GM18868 (cell line): ENCODE measurements around the gene KLF14.
"Not testable (repeated sequence)": the region's sequence is repeated elsewhere in the genome, so short reads cannot be mapped to it uniquely, and the experiment has no call there.

ENCODE experiments used
- ATAC-seq: cut with Tn5 transposase; IDR thresholded peaks from one replicate; pipeline ENCODE4 v1.9.1; 2021; ENCODE audit warnings: mild to moderate bottlenecking, moderate library complexity; ENCODE audit not compliant: unreplicated experiment

The KLF14 gene

DNA sequence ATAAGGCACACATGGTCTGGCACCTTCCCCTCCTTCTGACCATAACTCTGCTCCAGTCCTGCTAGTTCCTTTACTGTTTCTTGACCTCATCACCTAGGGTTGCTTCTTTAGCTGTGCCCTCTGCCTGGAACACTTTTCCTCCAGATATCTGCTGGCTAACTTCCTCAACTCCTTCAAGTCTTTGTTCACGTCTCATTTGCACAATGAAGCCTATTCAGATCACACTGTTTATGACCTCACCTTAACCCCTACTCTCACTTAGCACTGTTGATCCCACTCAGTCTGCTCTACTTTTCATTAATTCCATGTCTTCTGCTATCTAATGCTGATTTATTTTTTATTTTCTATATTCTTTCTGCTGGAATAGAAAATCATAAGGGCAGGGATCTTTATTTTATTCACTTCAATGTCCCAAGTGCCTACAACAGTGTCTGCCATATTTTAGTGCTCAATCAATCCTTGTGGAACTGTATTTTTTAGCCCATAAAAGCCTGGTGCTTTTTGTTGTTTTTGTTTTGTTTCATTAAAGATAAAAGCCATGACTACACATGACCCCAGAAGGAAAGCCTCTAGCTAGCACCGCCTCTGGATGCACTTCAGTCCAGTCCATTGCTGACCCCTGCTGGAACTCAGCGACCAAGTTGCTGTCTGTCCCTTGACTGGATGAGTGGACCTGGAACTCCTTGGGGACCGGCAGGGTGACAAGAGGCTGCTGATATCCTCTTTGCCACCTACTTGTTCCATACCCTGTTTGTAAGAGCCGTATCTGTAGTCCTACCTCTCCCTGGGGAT, 12.3 kb downstream of the KLF14 start:
- no peak for ATAC-seq

DNA sequence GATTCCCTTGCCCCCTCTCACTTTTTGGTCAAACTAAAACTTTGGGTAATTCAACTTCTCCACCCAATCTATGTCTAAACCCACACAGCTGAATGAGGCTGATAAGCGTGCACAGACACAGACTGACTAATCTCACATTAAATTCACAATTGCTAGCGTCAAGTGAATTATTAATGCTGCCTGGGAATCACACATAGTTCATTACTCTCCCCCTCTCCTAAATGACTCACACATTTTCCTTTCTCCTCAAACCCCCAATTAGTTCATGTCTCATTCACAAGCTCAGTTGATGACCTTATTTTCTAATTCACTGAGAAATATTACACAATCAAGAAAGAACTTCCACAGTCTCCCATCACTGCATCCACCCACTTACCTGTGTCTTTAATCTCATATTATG, 14.5 kb downstream of the KLF14 start:
- no peak for ATAC-seq

DNA sequence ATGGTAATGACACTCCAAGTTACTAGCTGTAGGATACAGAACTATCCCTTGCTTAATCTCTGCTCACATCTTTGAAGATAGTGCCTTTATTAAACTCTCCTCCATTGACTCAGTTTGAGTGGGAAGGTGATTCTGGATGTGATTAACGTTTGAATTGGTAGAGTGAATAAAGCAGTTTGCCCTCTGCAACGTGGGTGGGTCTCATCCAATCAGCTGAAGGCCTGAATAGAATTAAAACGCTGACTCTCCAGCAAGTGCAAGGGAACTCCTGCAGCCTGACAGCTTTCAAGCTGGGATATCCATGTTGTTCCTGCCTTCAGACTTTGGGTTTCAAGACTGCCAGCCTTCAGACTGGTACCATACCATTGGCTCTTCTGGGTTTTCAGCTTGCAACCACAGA, 21.6 kb downstream of the KLF14 start:
- no peak for ATAC-seq

DNA sequence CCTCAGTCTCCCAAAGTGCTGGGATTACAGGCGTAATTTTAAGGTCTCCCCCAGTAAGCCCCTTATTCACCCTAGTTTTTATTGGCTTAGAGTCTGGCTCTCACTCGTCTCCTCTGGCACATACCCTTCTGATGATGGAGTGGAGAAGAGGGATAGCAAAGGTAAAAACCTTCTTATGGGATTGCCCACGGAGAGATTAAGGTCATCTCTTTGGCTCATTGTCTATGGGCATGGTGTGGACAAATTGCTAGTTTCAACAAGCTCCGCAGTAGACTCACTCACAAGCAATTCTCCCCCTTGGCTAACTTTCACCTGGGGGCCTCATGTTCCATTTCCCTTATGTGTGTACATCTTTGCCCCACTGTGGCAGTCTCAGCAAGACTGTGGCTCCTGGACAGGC, 25.2 kb downstream of the KLF14 start:
- no peak for ATAC-seq

DNA sequence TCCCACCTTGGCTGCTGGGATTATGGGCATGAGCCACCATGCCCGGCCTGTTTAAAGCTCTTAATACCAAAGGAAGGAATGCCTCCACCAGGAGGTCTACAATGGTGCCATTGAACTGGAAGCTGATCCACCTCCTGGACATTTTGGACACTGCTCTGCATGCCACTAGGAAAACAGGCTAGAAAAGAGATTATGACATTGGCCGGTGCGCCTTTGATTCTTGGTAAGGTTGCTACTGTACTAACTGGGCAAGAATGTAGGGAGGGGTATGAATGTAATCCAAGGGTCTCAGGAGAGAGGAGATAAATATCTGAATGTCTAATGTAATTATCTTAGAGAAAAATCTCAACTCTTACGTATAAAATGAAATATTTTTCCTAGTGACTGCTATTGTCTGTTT, 26.0 kb downstream of the KLF14 start:
- no peak for ATAC-seq

DNA sequence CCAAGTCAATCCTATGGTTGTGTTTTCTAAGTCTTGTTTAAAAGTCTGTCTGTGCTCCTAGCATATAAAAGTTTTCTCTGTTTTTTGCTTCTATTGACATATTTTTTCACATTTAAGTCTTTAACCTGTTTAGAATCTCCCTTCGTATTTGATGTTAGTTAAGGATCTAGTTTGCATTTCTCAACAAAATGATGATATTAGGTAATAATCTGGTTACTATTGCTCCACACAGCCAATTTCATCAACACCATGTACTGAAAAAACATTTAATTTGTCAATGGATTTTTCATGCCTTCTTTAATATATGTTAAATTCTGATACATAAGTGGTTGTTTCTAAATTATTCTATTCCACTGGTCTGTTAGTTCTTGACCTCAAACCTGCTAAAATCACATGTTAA, 30.2 kb downstream of the KLF14 start:
- ATAC-seq = no peak

DNA sequence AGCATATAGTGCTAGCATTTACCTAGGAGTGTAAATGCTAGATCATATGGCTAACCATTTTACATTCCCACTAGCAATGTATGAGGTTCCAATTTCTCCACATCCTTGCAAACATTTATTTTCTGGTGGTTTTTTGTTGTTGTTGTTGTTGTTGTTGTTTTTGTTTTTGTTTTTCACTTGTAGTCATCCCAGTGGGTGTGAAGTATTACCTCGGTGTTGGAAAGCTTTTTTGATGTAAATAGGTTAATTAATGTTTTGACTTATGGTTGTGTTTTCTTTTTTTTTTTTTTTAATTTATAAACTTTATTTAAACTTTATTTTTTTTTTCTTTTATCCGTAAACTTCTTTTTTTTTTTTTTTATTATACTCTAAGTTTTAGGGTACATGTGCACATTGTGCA, 32.4 kb downstream of the KLF14 start:
- ATAC-seq = no peak

DNA sequence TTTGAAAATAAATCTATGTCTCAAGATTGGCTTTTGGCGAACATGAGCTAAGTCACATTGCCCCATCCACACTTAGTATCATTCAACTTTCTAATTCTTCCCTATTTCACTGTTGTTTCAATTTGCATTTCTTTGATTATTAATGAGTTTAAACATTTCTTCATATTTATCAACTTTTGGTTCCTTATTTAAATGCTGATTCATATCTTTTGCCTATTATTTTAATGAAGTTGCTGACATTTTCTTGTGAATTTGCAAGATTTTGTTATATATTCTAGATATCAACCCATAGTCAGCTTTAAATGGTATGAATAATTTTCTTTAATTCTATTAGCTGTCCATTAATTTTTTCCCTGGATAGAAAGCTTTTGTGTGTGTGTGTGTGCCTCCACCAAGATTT, 33.2 kb downstream of the KLF14 start:
- ATAC-seq = no peak

DNA sequence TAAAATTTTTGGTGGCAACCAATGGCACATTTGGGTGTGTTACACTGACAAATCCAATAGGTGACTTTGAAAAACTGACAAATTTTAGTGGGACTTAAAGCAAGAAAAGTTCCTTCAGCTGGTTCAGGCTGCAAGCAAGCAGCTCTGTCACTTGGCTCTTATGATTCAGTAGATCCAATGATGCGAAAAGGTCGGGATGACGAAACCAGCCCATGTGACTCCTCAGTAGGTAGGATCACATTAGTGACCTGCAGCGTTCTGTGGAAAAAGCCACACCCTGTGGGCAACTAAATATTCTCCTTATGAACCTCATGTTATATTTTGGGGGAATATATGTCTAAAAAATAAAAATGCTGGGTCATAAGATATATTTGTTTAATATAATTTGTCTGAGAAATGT, 34.3 kb downstream of the KLF14 start:
- ATAC-seq = no peak

DNA sequence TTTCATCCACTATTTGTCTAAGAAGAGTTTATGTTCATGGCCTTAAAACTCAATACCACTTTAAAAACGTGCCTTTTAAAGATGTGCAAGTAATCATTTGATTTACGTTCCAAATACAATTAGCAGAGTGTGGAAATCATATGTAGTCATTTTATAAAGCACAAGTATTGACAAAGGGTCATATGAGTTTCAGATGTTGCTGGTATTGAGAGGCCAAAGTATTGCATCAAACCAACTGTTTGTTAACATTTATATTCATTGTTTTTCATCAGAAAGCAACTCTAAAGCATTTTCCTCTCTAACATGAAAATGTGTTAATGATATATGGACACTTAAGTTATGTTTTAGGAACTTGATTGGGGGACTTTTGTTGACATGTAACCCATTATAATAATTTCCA, 36.2 kb downstream of the KLF14 start:
- ATAC-seq = no peak

DNA sequence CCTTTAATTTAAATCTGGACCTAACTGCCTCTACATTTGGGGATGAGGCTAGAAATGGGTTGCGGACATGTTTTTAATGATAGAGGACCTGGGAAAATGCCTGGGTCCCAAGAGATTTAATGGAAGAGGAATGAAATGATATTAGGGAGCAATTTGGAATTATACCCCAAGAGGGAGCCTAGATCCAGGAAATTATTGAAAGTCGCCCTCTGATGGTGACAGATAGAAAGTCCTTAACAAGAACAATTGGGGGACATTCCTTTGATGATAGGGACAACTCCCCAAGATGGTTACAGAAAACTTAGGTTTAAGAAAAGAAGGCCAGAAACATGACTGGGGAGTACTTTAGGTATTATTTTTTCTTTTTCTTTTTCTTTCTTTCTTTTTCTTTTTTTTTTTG, 38.2 kb downstream of the KLF14 start:
- no peak for ATAC-seq

DNA sequence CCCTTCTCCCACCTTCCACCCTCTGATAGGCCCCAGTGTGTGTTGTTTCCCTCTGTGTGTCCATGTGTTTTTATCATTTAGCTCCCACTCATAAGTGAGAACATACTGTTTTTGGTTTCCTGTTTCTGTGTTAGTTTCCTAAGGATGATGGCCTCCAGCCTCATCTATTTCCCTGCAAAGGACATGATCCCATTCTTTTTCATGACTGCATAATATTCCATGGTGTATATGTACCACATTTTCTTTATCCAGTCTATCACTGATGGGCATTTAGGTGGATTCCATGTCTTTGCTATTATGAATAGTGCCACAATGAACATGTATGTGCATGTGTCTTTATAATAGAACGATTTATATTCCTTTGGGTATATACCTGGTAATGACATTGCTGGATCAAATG, 41.6 kb downstream of the KLF14 start:
- ATAC-seq = not testable (repeated sequence)

DNA sequence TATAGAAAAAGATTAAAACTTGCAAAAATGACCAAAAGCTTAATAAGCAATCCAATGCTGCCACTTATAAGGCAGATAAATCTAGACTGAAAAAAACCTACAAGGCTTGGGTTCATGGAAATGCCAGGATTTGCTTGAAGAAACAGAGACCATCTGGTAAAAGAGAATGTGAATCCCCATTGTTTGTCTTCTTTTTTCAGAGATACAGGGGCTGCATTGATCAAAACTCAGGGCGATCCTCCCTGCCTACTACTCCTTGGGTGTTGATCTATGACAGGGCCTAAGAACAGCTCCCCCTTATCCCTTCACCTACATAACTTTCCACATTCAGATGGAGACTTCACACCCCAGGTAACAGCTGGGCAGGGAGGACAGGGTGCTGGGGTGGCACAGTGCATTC, 44.3 kb downstream of the KLF14 start:
- no peak for ATAC-seq

DNA sequence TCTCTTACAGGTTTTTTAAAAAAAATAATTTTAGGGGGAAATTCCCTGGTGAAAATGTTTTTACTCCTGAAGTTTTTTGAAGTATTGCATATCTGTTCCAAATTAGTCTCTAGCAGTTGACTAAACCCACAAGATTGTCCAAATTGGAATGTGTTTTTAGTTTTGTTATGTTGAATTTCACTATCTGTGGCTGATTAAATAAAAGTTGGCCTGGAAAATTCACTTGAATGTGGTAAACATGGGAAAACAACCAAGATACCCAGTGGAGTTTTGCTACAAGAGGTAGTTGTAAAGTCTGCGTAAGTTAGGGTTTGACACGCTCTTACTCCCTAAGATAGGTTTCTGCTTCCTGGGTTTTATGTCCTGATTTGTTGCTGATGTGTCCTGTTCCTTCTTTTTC, 51.0 kb downstream of the KLF14 start:
- ATAC-seq = no peak
